ENCODE measurements around the gene PHF23.

The PHF23 gene

DNA sequence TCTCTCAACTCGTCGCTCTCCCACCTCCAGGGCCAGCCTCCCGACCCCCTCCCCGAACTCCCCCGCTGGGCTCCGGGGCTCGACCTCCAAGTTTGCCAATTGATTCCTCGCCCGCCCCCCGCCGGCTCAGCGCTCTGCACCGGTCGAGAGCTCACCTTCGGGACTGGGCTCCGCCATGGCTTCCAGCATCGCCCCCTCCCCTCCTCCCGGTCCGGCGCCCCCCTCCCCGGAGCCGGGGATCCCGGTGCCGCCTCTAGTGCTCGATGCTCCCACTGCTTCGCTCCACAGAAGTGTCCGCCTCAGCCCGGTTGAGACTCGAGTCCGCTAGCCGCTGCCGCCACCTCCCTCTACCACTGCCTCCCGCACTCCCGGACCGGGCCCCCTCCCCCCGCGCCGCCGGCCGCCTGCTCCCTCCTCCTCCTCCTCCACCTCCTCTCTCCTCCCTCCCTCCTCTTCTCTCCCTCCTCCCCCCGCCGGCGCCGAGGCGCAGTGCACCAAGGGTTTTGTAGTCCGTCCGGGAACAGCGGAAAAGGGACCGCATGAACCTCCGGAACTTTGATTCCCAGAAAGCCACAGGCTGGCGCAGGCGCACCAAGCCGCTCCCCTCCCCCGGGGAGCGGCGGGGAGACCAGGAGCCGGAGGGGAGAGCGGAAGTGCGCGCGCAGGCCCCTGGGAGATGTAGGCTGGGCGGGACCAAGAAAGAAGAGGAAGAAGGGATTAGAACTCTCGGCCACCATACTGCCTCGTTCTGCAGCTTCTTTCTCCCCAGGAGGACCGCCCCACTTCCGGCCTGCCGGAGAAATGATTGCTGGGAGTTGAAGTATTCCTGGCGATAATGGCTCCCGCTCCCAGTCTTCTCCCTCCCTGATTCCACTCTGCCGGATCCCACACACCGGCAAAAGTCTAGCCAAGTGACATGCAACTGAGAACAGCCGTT is at the start of gene PHF23:
TSS of gene PHF23 (minus strand) at position 367 of the 937 bp plus-strand sequence. CDS start at position 189, 178 bp downstream.
- H3K27ac ChIP-seq: peak within 1 kb of the TSS; percentile 86 to 100 (median 96)
- H4K20me1 ChIP-seq: peaks cover 16 to 35% (median 28%) of the 10 kb centered on the region in 11 experiments; a peak in 20 of 22 replicates
- H3K9ac ChIP-seq: peak within 1 kb of the TSS; percentile 96 to 100 (median 97)
- no peak for TF ChIP-seq Cebpa-rat (IDR thresholded peaks at IDR 0.05)
- peaks cover 34 to 55% (median 50%) of the 10 kb centered on the region in 11 experiments for H3K36me3 ChIP-seq
- peaks cover 44 to 58% (median 55%) of the 10 kb centered on the region in 10 experiments for H3K4me1 ChIP-seq
- H3K4me2 ChIP-seq: peak within 1 kb of the TSS; percentile 87 to 100 (median 97)
- H3K4me3 ChIP-seq: peak within 1 kb of the TSS; percentile 88 to 99 (median 96)
- no peaks in the 10 kb centered on the region for H3K27me3 ChIP-seq
- no peaks in the 10 kb centered on the region for H3K9me3 ChIP-seq (replicated peaks in 1 of 11)

DNA sequence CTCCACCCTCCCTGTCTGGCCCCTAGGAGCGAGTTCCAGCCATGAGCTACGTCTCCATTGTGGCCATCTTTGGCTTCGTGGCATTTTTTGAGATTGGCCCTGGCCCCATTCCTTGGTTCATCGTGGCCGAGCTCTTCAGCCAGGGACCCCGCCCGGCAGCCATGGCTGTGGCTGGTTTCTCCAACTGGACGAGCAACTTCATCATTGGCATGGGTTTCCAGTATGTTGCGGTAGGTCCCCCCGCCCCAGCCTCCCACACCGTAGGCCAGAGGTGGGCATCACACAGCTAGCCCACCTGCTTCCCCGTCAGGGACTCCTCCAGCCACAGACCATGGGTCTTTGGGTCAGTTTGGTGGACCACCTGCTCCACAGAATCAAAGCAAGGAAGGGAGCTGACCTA is 46.4 kb upstream of the PHF23 start:
- Histone ChIP-seq H3K27ac (no peak overlapping the region), H3K9ac (no peak overlapping the region), H3K4me3 (no peak overlapping the region), H3K27me3 (peaks cover 8 to 29% (median 16%) of the 10 kb centered on the region in 11 experiments; a peak in 20 of 22 replicates), H3K9me3 (replicated peaks in 1 of 11) (no peaks in the 10 kb centered on the region), H3K36me3 (no peaks in the 10 kb centered on the region), H3K4me2 (no peak overlapping the region), H4K20me1 (no peaks in the 10 kb centered on the region; a peak in 2 of 22 replicates), H3K4me1 (peaks cover 26 to 42% (median 35%) of the 10 kb centered on the region in 10 experiments)
- no peak for TF ChIP-seq Cebpa-rat (IDR thresholded peaks at IDR 0.05)

GRCh38 chr17:7284911-7285310 is 45.7 kb upstream of the PHF23 start:
- peaks cover 26 to 46% (median 36%) of the 10 kb centered on the region in 10 experiments for H3K4me1 ChIP-seq
- no peak overlapping the region for H3K4me2 ChIP-seq
- H3K36me3 ChIP-seq: no peaks in the 10 kb centered on the region
- TF ChIP-seq Cebpa-rat (IDR thresholded peaks at IDR 0.05): no peak
- no peaks in the 10 kb centered on the region for H3K9me3 ChIP-seq (replicated peaks in 1 of 11)
- H4K20me1 ChIP-seq: no peaks in the 10 kb centered on the region; a peak in 2 of 22 replicates
- H3K27me3 ChIP-seq: peaks cover 7 to 21% (median 11%) of the 10 kb centered on the region in 11 experiments; a peak in 19 of 22 replicates
- H3K4me3 ChIP-seq: no peak overlapping the region
- no peak overlapping the region for H3K9ac ChIP-seq
- no peak overlapping the region for H3K27ac ChIP-seq

DNA sequence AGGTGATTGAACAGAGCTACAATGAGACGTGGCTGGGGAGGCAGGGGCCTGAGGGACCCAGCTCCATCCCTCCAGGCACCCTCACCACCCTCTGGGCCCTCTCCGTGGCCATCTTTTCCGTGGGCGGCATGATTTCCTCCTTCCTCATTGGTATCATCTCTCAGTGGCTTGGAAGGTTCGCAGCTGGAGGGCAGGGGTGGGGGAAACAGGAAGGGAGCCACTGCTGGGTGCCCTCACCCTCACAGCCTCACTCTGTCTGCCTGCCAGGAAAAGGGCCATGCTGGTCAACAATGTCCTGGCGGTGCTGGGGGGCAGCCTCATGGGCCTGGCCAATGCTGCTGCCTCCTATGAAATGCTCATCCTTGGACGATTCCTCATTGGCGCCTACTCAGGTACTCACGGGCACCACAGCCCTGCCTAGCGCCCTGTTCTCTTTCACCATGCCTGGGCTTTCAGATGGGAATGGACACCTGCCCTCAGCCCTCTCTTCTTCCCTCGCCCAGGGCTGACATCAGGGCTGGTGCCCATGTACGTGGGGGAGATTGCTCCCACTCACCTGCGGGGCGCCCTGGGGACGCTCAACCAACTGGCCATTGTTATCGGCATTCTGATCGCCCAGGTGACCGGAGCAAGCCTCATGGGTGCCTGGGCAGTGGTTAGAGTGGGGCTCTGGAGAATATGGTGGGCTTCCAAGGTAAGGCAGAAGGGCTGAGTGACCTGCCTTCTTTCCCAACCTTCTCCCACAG is 44.4 kb upstream of the PHF23 start:
- H3K27ac ChIP-seq: peak overlapping the region in 3 of 11 experiments; percentile 22 to 52 (median 39); a peak in 4 of 22 replicates
- no peaks in the 10 kb centered on the region for H3K9me3 ChIP-seq (replicated peaks in 1 of 11)
- no peak for TF ChIP-seq Cebpa-rat (IDR thresholded peaks at IDR 0.05)
- peak overlapping the region; percentile 98 to 100 (median 100) for H3K4me2 ChIP-seq
- H3K4me1 ChIP-seq: peaks cover 26 to 46% (median 36%) of the 10 kb centered on the region in 10 experiments
- H3K9ac ChIP-seq: peak overlapping the region in 3 of 11 experiments; percentile 17 to 40 (median 18); a peak in 3 of 22 replicates
- no peaks in the 10 kb centered on the region for H3K36me3 ChIP-seq
- peaks cover 7 to 21% (median 11%) of the 10 kb centered on the region in 11 experiments; a peak in 19 of 22 replicates for H3K27me3 ChIP-seq
- peak overlapping the region in 1 of 10 experiments; percentile 4; a peak in 1 of 20 replicates for H3K4me3 ChIP-seq
- no peaks in the 10 kb centered on the region; a peak in 2 of 22 replicates for H4K20me1 ChIP-seq

DNA sequence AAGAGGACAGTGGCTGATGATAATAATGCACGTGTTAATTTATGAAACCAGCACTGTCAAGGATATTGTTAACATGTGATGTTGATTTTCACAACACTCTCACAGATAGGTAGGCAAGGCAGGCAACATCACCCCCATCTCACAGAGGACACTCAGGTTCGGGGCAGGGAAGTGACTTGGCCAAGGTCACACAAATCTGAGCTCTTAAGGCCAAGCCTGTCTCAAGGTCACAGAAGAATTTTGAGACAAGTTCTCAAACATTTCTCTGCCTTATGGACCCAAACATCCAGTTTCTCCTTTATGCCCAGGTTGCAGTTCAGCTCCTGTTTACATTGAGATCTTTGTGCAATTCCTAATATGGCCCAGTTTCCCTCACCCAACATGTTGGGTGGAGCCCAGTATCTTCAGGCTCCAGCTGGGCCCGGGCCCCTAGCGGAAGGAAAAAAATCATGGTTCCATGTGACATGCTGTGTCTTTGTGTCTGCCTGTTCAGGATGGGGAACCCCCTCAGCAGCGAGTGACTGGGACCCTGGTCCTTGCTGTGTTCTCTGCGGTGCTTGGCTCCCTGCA is 43.6 kb upstream of the PHF23 start:
- Histone ChIP-seq H3K9ac (peak overlapping the region in 8 of 11 experiments; percentile 17 to 83 (median 71); a peak in 6 of 22 replicates), H3K4me1 (peaks cover 26 to 46% (median 36%) of the 10 kb centered on the region in 10 experiments), H3K4me2 (peak overlapping the region; percentile 98 to 100 (median 100)), H4K20me1 (no peaks in the 10 kb centered on the region; a peak in 2 of 22 replicates), H3K4me3 (peak overlapping the region in 7 of 10 experiments; percentile 4 to 68 (median 64); a peak in 7 of 20 replicates), H3K27ac (peak overlapping the region in 4 of 11 experiments; percentile 22 to 52 (median 36); a peak in 4 of 22 replicates), H3K27me3 (peaks cover 7 to 17% (median 11%) of the 10 kb centered on the region in 11 experiments; a peak in 19 of 22 replicates), H3K36me3 (no peaks in the 10 kb centered on the region), H3K9me3 (replicated peaks in 1 of 11) (no peaks in the 10 kb centered on the region)
- TF ChIP-seq Cebpa-rat (IDR thresholded peaks at IDR 0.05): no peak

DNA sequence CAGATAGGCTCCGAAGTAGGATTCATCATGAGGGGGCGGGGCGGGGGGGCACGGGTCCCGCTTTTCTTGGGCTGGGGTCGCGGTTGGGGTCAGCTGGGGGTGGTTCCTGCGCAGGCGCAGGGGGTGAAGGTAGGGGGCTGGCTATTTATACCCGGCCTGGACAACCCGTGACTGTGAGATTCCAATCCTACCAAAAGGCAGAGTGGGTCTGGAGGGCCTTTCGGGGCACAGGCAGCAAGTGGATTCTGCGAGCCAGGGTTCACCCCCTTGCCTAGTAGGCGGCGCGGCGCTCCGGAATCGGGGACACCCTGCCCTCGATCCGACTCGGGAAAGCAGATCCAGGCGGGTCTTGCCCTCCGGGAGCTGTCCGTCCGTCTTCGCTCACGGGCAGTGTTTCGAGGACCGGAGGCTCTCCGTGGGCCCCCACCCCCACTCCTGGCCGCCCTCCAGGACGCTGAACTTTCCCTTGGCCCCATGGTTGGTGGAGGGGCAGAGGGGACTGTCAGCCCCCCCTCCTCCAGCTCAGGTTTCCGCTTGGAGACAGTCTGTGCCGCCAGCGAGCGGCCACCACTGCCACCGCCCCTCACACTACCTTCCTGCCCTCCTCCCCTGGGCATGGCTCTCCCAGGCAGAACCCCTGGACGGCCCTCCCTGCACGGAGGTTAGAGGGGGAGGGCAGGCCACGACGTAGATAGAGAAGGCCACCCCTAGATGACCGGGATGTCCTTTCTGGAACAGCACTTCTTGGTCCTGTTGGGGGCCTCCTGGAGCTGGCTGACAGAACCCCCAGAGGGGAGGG is 42.9 kb upstream of the PHF23 start:
- peak overlapping the region; percentile 55 to 83 (median 72); a peak in 21 of 22 replicates for H3K9ac ChIP-seq
- peak overlapping the region; percentile 98 to 100 (median 100) for H3K4me2 ChIP-seq
- peaks cover 26 to 46% (median 36%) of the 10 kb centered on the region in 10 experiments for H3K4me1 ChIP-seq
- H3K9me3 ChIP-seq (replicated peaks in 1 of 11): no peaks in the 10 kb centered on the region
- peak overlapping the region; percentile 58 to 75 (median 64) for H3K4me3 ChIP-seq
- TF ChIP-seq Cebpa-rat (IDR thresholded peaks at IDR 0.05): no peak
- peaks cover 7 to 16% (median 11%) of the 10 kb centered on the region in 11 experiments; a peak in 19 of 22 replicates for H3K27me3 ChIP-seq
- H3K36me3 ChIP-seq: no peaks in the 10 kb centered on the region
- H4K20me1 ChIP-seq: no peaks in the 10 kb centered on the region; a peak in 2 of 22 replicates
- peak overlapping the region in 9 of 11 experiments; percentile 8 to 74 (median 45); a peak in 10 of 22 replicates for H3K27ac ChIP-seq

DNA sequence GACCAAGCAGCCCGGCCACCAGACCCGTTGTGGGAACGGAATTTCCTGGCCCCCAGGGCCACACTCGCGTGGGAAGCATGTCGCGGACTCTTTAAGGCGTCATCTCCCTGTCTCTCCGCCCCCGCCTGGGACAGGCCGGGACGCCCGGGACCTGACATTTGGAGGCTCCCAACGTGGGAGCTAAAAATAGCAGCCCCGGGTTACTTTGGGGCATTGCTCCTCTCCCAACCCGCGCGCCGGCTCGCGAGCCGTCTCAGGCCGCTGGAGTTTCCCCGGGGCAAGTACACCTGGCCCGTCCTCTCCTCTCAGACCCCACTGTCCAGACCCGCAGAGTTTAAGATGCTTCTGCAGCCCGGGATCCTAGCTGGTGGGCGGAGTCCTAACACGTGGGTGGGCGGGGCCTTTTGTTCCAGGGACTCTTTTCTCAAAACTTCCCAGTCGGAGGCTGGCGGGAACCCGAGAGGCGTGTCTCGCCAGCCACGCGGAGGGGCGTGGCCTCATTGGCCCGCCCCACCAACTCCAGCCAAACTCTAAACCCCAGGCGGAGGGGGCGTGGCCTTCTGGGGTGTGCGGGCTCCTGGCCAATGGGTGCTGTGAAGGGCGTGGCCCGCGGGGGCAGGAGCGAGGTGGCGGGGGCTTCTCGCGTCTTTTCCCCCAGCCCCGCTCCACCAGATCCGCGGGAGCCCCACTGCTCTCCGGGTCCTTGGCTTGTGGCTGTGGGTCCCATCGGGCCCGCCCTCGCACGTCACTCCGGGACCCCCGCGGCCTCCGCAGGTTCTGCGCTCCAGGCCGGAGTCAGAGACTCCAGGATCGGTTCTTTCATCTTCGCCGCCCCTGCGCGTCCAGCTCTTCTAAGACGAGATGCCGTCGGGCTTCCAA is 42.1 kb upstream of the PHF23 start, which contains the start of gene SLC2A4:
TSS of gene SLC2A4 (plus strand) at position 645 of the 879 bp plus-strand sequence. CDS start at position 862, 217 bp downstream.
- H3K9me3 ChIP-seq (replicated peaks in 1 of 11): no peaks in the 10 kb centered on the region
- H3K27ac ChIP-seq: peak within 1 kb of the TSS in 10 of 11 experiments; percentile 18 to 85 (median 72); a peak in 19 of 22 replicates
- no peaks in the 10 kb centered on the region for H3K36me3 ChIP-seq
- peaks cover 7 to 16% (median 11%) of the 10 kb centered on the region in 11 experiments; a peak in 19 of 22 replicates for H3K27me3 ChIP-seq
- peak within 1 kb of the TSS; percentile 98 to 100 (median 100) for H3K4me2 ChIP-seq
- peak within 1 kb of the TSS; percentile 55 to 83 (median 72); a peak in 21 of 22 replicates for H3K9ac ChIP-seq
- peak within 1 kb of the TSS; percentile 58 to 75 (median 64) for H3K4me3 ChIP-seq
- no peaks in the 10 kb centered on the region; a peak in 2 of 22 replicates for H4K20me1 ChIP-seq
- no peak for TF ChIP-seq Cebpa-rat (IDR thresholded peaks at IDR 0.05)
- peaks cover 24 to 37% (median 29%) of the 10 kb centered on the region in 10 experiments for H3K4me1 ChIP-seq

Measured in BLaER1 treated with 17β-estradiol and CSF1 and Interleukin-3, amounts not matched to agents 10 nM and 100 nM (cell line).